ENCODE measurements around the gene SYT8.
A peak's percentile ranks its signal among the peaks of the same experiment; 100 is the strongest.

The SYT8 gene

DNA sequence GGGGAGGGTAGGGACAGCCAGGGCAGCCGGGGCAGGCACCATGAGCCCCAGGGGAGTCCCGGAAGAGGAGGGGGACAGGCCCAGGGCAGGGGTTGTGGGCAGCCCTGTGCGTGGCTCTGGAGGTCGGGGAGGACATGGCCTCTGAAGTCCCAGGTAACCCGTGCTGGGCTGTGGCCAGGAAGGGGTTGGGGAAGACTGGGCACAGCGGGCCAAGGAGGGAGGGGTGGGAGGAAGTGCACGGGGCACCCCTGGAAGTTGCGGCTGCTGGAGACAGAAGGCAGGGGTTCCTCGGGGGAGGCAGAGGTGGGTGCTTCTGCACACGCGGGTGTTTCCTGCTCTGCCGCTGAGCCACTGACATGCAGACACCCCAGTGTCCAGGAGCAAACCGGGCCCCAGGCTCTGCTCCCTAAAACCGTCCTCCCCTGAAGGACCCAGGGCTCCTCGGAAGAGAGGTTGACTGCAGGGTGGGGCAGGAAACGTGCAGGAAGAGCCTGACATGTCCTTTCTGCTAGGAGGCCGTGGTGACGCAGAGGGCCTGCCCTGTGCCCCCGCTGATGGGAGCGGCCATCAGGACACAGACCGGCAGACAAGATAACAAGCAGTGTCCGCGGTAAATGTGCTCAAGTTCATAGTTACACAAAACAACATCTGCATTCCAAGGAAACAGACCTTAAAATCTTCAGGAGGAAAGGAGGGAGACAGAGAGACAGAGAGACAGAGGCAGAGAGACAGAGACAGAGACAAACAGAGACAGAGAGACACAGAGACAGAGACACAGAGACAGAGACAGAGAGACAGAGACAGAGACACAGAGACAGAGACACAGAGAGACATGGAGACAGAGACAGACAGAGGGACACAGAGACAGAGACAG lies 9.7 kb downstream of the SYT8 start:
- DNase-seq (ENCODE audit: low read depth in 2 of 3, low spot score in 2 of 3) = no peak

DNA sequence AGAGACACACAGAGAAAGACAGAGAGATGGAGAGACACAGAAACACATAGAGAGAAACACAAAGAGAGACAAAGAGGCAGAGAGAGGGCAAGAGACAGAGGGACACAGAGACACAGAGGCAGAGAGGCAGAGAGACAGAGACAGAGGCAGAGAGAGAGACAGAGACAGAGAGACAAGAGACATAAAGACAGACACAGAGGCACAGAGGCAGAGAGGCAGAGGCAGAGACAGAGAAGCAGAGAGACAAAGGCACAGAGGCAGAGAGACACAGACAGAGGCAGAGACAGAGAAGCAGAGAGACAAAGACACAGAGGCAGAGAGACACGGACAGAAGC lies 10.3 kb downstream of the SYT8 start:
- no peak for DNase-seq (ENCODE audit: low read depth in 2 of 3, low spot score in 2 of 3)

DNA sequence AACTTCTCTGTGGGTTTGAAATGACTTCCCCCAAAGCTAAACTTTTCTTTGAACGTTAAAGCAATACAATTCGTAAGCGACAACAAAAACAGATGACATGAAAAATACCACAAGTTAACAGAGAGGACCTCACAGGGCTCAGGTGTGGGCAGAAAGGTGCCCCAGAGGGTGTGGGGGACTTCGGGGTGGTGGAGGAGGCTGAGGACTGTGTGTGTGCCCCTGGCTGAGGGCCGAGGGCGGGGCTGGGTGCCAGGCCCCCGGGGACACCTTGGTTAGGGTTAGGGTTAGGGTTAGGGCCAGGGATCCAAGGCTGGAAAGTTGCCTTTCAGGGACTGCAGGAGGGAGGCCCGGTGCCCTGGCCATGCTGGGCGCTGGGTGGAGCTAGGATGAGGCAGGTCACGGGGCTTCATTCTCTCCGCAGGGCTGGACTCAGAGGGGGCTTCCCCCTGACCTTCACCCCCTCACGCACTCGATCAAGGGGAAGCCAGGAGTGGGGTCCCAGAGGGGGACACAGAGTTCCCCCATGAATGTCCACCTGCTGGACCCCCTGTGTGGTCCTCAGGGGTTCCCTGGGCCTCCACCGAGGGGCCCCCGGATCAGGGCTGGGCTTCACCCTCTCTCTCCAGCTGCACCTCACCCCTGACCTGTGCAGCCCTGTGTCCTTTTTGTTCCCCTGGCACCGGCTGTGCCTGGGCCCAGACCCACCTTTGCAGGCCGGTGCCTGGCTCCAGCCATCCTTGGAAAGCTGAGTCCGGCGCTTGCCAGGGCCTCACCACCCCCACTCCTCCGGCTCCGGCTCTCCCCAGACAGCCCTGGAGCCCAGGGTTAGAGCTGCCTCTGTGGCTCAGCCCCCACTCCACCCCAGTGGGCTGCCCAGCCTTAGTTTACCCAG lies 11.0 kb downstream of the SYT8 start:
- no peak for DNase-seq (ENCODE audit: low read depth in 2 of 3, low spot score in 2 of 3)

DNA sequence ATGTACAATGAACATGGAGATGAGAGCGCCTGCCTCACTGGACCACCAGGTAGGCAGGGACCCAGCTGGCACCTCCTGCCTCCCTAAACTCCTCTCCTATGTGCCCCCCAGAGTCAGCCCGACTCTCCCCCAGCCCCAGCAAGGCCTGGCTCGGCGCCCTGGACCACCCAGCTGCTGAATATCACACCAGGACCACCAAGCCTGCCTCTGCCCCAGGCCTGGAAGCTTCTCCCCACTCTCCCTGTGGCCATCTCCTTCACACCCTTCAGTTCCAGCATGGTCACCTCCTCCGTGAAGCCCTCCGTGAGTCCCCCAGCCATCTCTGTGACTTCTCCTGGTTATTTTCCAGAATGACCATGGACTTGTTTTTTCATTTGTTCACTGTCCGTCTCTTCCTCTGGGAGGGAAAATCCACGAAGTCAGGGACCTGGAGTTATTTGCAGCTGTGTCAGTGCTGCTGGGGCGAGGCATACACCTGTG lies 11.7 kb downstream of the SYT8 start:
- no peak for DNase-seq (ENCODE audit: low read depth in 2 of 3, low spot score in 2 of 3)

DNA sequence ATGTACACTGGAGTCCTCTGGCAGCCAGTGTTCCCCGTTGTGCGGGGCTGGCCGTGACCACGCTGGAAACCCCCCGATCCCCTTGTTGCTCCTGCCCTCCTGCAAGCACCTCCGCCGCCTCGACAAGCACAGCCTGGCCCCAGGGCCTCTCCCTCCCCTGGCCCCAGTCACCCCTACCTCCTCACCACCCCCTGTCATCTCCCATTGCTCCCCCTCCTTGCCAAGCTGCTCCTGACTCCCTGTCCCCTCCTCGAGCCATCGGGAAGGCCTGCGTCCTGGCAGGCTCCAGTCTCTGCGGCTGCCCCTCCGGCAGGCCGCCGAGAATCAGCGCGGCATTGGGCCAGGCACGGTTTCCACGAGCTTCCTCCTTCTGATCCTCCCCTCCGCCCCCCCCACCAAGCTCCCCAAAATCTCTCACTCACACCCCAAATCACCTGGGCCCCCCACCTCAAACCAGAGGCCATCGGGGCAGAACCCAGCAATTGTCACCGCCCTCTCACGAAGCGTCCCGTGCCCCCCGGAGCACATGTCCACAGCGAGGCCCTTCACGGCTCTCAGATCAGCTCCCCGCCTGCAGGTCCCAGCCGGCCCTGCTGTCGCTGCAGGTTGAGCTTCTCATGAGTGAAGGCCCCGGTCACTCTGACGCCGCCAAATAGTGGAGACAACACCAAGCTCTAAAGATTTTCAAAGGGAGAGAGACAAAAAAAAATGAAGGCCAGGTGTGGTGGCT lies 12.4 kb downstream of the SYT8 start:
- no peak for DNase-seq (ENCODE audit: low read depth in 2 of 3, low spot score in 2 of 3)

DNA sequence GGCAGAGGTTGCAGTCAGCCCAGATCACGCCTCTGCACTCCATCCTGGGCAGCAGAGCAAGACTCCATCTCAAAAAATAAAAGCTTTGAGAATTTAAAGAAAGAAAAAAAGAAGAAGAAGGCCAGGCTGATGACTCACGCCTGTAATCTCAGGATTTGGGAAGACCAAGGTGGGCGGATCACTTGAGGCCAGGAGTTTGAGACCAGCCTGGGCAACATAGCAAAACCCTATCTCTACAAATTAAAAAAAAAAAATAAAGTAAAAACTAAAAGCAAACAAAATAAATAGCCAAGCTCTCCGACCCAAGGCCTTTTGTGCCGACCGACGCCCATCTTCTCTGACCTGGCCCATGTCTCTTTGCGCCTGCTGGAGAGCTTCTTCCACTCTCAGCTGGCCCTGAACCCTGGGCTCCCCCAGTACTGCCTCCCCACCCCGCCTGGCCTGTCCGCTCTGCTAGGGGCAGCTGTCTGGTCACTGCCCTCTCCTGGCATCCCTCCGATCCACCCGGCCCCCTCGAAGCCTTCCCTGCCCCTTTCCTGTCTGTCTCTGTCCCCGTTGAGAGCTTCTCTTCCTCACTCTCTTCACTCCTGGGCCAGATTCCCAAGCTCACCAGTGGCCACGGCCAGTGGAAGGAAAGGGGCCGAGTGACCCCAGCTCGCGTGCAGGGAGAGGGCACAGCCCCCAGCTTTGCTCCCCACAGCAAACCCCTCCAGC lies 13.3 kb downstream of the SYT8 start:
- no peak for DNase-seq (ENCODE audit: low read depth in 2 of 3, low spot score in 2 of 3)

DNA sequence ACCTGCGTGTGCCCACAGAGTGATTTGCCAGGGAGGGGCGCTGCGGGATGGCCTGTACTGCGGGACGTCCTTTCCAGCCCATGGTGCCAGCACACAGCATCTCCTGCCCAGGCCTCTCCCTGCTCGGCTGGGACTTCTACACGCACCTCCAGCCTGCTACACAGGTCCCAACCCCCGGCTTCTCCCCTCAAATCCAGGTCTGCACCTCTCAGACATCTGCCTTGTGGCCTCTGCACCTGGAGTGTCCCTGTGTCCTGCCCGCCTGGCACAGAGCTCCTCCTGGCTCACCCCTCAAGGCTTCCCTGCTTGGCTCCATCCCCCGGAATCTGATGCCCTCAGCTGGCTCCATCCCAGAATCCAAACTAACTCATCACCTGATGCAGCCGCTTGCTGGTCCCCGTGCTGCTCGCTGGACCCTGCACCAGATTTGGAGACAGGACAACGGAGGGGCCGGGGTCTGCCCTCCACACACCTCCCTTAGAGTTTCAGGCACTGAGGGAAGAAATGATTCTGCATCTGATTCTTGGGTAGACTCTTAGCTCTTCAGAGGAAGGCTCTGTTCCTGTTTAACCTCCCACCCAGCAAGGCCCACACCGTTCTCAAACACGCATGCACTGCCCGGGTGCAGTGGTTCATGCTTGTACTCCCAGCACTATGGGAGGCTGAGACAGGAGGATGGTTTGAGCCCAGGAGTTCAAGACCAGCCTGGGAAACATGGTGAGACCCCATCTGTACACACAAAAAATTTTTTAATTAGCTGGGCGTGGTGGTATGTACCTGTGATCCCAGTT lies 14.0 kb downstream of the SYT8 start:
- DNase-seq (ENCODE audit: low read depth in 2 of 3, low spot score in 2 of 3) = no peak

DNA sequence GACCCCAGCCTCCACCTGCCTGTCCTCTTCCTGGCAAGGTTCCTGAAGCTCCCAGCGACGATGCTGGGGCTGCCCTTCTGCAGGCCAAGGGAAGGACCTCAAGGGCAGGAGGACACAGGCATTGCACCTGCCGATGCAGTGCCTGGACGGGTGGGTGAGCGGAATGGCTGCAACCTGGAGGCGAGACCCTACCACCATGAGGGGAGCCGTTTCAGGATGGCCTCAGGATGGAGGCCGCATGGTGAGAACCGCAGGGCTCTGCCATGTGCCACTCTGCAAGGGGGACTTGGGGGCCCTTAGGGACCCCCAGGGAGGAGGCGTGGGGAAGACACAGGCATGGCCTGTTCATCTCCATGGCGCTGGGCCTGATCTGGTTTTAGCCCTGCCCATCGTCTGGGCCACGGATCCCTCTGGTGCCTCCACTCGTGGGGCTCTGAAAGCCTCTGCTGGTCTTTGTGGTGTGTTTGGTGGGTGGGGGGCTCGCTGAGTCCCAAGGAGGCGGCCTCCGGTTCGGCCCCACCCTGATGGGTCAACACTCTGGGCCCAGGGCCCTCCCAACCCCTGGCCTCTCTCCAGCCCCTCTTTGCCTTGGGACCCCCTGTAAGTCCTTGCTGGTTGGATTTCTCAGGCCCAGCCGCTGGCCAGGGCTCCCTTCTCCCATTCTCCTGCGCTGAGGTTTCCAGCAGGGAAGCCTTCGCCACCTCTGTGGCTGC lies 16.8 kb downstream of the SYT8 start:
- no peak for DNase-seq (ENCODE audit: low read depth in 2 of 3, low spot score in 2 of 3)

DNA sequence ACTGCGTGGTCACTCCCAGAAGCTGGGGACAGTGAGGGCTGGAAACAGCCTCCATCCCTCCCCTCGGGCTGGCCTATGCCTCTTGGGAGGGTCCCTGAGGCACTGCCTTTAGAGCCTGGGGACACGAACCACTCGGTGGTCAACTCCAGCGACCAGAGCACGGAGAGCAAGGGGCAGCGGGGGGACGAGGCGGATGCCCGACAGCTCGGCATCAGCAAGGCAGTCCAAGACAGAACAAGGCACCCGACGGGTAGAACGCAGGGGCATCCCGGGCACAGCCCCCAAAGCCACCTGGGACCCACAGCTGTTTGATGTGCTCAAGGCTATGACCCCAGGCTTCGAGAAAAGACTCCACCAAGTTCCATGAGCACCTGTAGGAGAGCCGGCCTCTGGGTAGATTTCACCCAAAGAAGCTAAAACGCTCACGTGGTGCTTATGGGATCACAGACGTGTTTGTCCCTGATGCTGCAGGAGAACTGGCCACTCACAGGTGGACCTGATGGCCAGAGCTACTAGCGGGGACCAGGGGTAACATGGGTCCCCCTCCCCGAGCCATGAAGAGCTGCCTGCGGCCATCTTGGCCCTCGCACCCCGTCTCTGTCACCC lies 17.6 kb downstream of the SYT8 start:
- no peak for DNase-seq (ENCODE audit: low read depth in 2 of 3, low spot score in 2 of 3)

DNA sequence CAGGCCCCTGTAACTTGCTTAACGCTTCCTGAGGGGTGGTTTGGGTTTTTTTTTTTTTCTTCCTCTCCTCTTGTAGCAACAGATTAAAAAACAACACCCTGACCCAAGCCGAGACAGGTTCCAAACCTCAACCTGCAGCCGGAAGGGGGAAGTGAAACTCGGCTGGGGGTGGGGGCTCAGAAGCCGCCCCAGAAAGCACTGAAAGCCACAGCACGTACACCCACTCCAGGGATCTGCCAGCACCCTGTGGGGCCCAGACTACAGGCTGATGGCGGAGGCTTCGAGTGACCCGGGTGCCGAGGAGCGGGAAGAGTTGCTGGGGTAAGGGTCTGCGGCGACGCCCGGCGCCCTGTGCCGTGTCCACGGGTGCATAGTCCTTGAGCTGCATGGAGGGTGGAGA lies 18.1 kb downstream of the SYT8 start, which contains the start of gene LSP1:
Gene LSP1, plus strand, starts transcription at position 208 of the 400 bp plus-strand sequence. Its CDS starts 61 bp downstream, at position 269.
- DNase-seq (ENCODE audit: low read depth in 2 of 3, low spot score in 2 of 3) = peak in 2 of 3 experiments; percentile 57 to 81

DNA sequence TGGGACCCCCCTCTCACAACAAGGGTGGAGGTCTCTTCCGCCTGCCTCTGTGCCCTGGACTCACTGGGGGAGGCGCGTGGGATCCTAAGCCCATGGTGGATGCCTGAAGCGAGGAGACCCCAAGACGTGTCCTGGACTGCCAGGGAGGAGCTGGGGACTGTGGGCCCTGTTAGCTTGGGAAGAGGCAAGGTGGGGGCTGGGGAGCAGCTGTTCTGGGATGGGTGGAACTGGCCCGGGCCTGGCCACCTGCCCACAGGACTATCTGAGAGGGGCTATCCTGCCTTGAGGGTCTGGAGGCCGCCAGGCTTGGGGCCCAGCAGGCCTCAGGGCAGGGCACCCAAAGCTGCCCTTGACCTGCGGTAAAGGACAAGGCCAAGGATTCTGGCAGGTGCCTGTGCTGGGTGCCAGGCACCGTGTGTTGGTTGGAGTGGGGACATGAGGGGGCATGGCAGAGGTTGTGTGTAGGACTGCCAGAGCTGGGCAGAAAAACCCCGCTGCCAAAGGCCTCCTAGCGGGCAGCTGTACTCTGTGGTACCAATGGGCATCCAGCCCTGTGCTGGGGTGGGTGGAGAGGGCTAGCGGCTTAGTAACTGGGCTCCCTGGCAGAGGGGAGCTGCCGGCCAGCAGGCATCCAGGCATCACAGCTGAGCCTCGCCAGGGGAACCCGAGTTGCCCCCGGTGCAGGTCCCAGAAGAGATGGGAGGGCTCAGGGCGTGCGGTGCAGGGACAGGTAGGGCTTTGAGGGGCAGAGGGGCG lies 18.8 kb downstream of the SYT8 start:
- no peak for DNase-seq (ENCODE audit: low read depth in 2 of 3, low spot score in 2 of 3)

DNA sequence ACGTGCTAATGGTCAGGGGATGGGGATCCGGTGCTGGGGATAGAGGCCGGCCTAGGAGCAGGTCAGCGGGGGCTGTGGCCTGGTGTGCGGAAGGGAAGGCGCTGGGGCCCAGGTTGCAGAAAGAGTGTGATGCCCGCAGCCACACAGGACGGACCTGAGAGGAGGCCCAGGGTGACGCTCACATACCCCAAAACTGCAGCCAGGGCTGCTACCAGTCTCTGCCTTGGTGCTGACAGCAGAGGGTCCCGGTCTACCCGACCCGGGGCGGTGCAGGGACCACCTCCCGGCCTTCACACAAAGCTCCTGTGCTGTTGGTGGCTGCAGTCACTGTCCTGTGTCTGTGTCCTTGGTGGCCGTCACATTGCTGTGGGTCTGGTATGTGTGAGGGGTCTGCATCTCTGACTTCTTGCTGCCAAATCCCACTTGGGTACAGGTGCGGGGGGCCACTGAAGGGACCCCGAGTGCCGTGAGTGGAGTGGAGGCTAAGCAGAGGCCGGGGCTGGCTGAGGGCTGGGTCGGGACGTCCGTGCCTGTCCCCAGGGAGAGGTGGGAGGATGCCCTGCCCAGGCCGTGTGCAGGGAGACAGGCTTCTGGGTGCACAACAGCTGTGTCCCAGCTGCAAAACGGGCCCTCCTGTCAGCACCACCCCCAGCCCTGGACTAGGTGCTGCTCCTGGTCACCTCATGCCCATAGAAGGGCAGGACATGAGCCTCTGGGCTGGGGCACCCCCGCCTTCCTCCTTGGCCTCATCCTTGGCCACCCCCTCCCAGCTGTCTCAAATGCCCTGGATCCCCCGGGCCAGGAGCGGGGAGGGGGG lies 19.6 kb downstream of the SYT8 start:
- no peak for DNase-seq (ENCODE audit: low read depth in 2 of 3, low spot score in 2 of 3)

DNA sequence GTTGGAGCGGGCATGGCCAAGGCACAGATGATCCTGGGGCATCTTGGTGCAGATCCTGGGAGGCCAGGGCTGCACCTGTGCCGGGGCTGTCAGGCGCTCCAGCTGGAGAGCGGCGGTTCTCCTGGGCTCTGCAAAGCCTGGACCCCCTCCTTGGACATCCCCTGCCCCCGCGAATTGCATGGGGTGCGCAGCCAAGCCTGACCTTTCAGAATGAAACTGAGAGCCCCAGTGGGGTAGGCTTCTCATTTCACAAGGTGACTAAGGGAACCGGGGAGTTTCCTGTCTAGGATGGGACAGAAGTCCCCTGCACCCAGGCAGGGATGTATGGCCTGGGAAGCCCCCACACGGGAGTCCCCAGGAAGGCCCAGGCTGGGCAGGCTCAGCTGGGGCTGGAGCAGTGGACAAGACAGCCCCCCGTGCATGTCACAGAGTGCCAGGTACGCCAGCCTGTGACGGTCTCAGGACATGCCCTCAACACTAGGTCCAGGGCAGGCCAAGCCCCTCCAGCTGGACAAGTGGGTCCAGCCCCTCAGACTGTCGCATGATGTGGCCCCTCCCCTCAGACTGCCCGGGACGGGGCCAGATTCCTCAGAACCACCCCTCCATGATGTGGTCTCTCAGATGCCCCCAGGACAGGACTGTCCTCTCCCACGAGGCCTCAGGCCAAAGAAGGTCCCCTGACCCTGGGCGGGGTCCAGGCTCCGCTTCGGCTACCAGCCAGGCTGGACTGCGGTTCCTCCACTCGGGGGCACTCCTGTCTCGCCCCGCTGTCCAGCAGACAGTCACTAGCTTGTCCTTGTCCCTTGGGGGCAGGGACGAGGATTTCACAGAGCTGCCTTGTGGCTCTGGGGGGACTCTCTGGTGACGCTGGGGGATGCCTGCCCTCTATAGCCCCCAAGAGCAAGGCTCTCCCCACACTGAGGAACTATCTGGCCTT lies 20.4 kb downstream of the SYT8 start:
- peak in 1 of 3 experiments; percentile 54 for DNase-seq (ENCODE audit: low read depth in 2 of 3, low spot score in 2 of 3)

DNA sequence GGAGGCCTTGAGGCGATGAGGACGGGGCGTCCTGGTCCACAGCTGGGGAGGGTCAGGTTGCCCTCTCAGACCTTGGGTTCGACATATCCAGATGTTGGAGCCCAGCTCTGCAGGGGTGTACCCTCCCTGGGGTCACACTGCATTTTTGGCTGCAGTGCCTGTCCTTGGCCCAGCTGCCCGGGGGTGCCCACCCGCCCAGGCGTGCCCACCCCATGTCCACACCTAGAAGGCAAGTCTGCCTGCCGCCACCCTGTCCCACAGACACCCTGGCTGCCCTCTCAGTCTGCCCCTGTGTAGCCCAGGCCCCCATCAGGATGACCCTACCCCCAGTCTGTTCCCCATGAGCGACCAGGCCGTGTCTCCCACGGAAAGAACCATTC lies 21.1 kb downstream of the SYT8 start:
- no peak for DNase-seq (ENCODE audit: low read depth in 2 of 3, low spot score in 2 of 3)

DNA sequence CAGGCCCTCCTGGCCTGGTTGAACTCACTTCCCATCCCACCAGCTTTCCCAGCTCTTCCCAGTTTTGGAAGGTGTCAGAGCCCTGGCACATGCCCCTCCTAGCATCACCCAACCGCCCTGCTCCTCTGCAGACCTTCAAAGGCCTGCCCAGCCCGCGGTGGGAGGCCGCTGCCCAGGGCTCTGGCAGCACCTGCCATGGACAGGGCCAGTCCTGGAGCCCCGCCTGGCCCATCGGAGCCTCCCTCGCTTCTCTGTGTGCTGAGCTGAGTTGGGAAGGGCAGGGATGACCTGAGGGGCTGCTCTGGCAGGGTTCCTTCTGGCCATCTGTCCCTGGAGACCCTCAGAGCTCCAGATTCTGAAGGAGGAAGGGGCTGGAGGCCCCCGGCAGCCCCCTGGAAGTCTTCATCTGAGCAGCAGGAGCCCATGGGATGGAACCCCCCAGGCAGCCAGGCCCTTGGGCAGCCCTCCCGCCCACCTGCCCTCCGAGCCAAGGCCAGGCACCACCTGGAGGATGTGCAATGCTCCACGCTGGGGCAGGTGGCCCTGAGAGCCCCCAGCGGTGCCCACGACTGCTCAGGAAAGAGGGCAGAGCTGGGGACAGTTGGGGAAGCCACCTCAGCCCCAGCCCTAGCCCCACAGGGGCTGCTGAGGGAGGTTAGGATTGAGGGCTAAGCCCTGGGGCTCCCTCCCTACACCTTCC lies 21.7 kb downstream of the SYT8 start:
- no peak for DNase-seq (ENCODE audit: low read depth in 2 of 3, low spot score in 2 of 3)

DNA sequence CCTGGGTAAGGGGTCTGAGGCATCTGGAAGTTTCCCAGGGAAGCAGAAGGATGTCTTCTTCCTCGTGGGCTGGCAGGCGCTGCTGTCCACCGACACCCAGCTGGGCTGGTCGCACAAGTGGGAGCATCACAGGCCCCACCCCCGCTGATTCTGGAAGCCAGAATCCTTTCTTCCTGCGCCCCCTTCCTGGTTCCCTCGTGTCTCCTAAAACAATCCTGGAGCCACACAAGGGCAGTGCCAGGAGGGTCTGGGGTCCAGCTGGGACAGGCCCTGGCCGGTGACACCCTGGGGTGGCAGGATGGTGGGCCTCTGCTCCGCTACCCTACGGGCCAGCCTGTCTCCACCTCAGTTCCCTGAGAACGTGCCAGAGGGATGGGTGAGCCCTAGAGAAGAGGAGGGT lies 22.3 kb downstream of the SYT8 start:
- DNase-seq (ENCODE audit: low read depth in 2 of 3, low spot score in 2 of 3) = no peak
